HCT116 (cell line): ENCODE measurements around the gene PXMP2. TPM values are rescaled to one million over a fixed set of nuclear protein-coding genes. Genes with fewer than 3 reads are reported as not detected.

ENCODE experiments used
- ATAC-seq: fragments of 200-7000 bp; cut with Tn5 transposase; 2 replicates; pipeline ENCODE4 v1.9.1; 2020; ENCODE audit warnings: mild to moderate bottlenecking, moderate library complexity
- BruUV-seq: library from RNA; stranded (reverse); fragments of 400-500 nt; replicated peaks from 2 replicates; lab custom pipeline; 2021; lab: Mats Ljungman, UMichigan
- CTCF ChIA-PET: fragments of 300-600 bp; sonication (Branson Sonifier 250); formaldehyde crosslinking; loops from one replicate; lab custom pipeline; 2021; ENCODE audit warnings: antibody characterized with exemption; lab: Charles Lee
- POLR2A ChIA-PET: fragments of 300-600, 350-600 bp; sonication (Branson Sonifier 250); formaldehyde crosslinking; loops from one replicate; lab custom pipeline; 2021; ENCODE audit warnings: antibody characterized with exemption; lab: Charles Lee
- RAD21 ChIA-PET, 2 experiments: fragments of 300-600 bp; sonication (Branson Sonifier 250); formaldehyde crosslinking; loops; one replicate each; lab custom pipeline; 2023; ENCODE audit warnings: low total read pairs in 2 of 2; ENCODE audit not compliant: uncharacterized antibody in 2 of 2, unreplicated experiment in 2 of 2, low non-redundant PET in 1 of 2; lab: Charles Lee
- DNase-seq: peaks from one replicate; pipeline ENCODE4 v3.0.0-alpha.2; 2010; ENCODE audit warnings: low read depth, low spot score
- H2AFZ ChIP-seq: fragments of 200-600 bp; shearing (Covaris generic), sonication (generic); 2 replicates; pipeline ENCODE4 v1.6.1; 2017; ENCODE audit warnings: low read depth, mixed run types, mixed read lengths, antibody characterized with exemption, low read length; ENCODE audit not compliant: poor library complexity, severe bottlenecking
- H3K27ac ChIP-seq: 2 replicates; pipeline ENCODE4 v1.5.1; 2012; ENCODE audit warnings: low read depth, low read length
- H3K27me3 ChIP-seq: fragments of 200-600 bp; sonication (generic); 2 replicates; pipeline ENCODE4 v1.6.1; 2016; ENCODE audit warnings: mixed run types, low read length, mixed read lengths; ENCODE audit not compliant: insufficient read depth
- H3K36me3 ChIP-seq, 2 experiments: fragments of 200-500 bp in 1 of 2; fragments of 200-600 bp in 1 of 2; sonication (Bioruptor generic) in 1 of 2; sonication (generic) in 1 of 2; 2 replicates each; pipeline versions ENCODE4 v1.5.1 to v1.6.1; 2014 to 2016; ENCODE audit warnings: low read length in 2 of 2, inconsistent platforms in 1 of 2, mixed read lengths in 1 of 2, mixed run types in 1 of 2; ENCODE audit not compliant: insufficient read depth in 2 of 2, control insufficient read depth in 1 of 2
- H3K4me1 ChIP-seq, 2 experiments: fragments of 200-600 bp in 1 of 2; sonication (generic) in 1 of 2; 2 replicates each; pipeline versions ENCODE4 v1.5.1 to v1.6.1; 2012 to 2017; ENCODE audit warnings: low read length in 2 of 2, inconsistent platforms in 1 of 2, mild to moderate bottlenecking in 1 of 2, mixed read lengths in 1 of 2, mixed run types in 1 of 2, moderate library complexity in 1 of 2; ENCODE audit not compliant: insufficient read depth in 2 of 2, control insufficient read depth in 1 of 2
- H3K4me2 ChIP-seq: fragments of 200-600 bp; sonication (generic); 2 replicates; pipeline ENCODE4 v1.6.1; 2017; ENCODE audit warnings: mixed run types, low read length, mixed read lengths
- H3K4me3 ChIP-seq, 2 experiments: fragments of 200-600 bp in 1 of 2; sonication (generic) in 1 of 2; replicated peaks in 1 of 2; 2 replicates each; pipeline ENCODE4 v1.5.1; 2011 to 2016; ENCODE audit warnings: low read length in 2 of 2, control low read depth in 1 of 2, low read depth in 1 of 2, mild to moderate bottlenecking in 1 of 2, mixed read lengths in 1 of 2, mixed run types in 1 of 2
- H3K79me2 ChIP-seq: fragments of 200-600 bp; sonication (generic); 2 replicates; pipeline ENCODE4 v1.6.1; 2017; ENCODE audit warnings: mild to moderate bottlenecking, mixed run types, low read length, moderate library complexity, mixed read lengths; ENCODE audit not compliant: insufficient read depth
- H3K9ac ChIP-seq: fragments of 200-600 bp; sonication (generic); 2 replicates; pipeline ENCODE4 v1.6.1; 2016; ENCODE audit warnings: low read length, mixed read lengths
- H3K9me2 ChIP-seq: fragments of 200-600 bp; sonication (generic), shearing (Covaris generic); 2 replicates; pipeline ENCODE4 v1.6.1; 2017; ENCODE audit warnings: mixed run types, mild to moderate bottlenecking, moderate library complexity; ENCODE audit not compliant: insufficient read depth
- H3K9me3 ChIP-seq, 2 experiments: fragments of 200-500 bp in 1 of 2; fragments of 200-600 bp in 1 of 2; sonication (Bioruptor generic) in 1 of 2; sonication (generic) in 1 of 2; 2 replicates each; pipeline ENCODE4 v1.6.1; 2014 to 2017; ENCODE audit warnings: low read length in 2 of 2, mixed read lengths in 2 of 2, inconsistent platforms in 1 of 2, low read depth in 1 of 2, mild to moderate bottlenecking in 1 of 2, mixed run types in 1 of 2, moderate library complexity in 1 of 2; ENCODE audit not compliant: control insufficient read depth in 1 of 2, insufficient read depth in 1 of 2
- H4K20me1 ChIP-seq: fragments of 200-600 bp; sonication (generic), shearing (Covaris generic); 2 replicates; pipeline ENCODE4 v1.6.1; 2017; ENCODE audit warnings: mixed run types, mild to moderate bottlenecking, moderate library complexity; ENCODE audit not compliant: insufficient read depth
- CBX3 ChIP-seq: IDR thresholded peaks from 2 replicates; pipeline ENCODE4 v1.6.1; 2012; ENCODE audit warnings: low read depth
- EGR1 ChIP-seq: IDR thresholded peaks from 2 replicates; pipeline ENCODE4 v1.6.1; 2012; ENCODE audit warnings: low read depth
- ELF1 ChIP-seq: IDR thresholded peaks from 2 replicates; pipeline ENCODE4 v1.6.1; 2012; ENCODE audit warnings: low read depth, borderline replicate concordance
- EZH2 ChIP-seq: fragments of 200-600 bp; sonication (generic); IDR thresholded peaks from 2 replicates; pipeline ENCODE4 v1.6.1; 2017; ENCODE audit warnings: antibody characterized with exemption, mixed run types
- EZH2phosphoT487 ChIP-seq: fragments of 200-600 bp; IDR thresholded peaks from 2 replicates; pipeline ENCODE4 v1.6.1; 2018; ENCODE audit warnings: antibody characterized with exemption, borderline replicate concordance
- FOSL1 ChIP-seq: IDR thresholded peaks from 2 replicates; pipeline ENCODE4 v1.6.1; 2012; ENCODE audit warnings: low read depth
- JUND ChIP-seq: IDR thresholded peaks from 2 replicates; pipeline ENCODE4 v1.6.1; 2012
- POLR2A ChIP-seq: IDR thresholded peaks from 2 replicates; pipeline ENCODE4 v1.7.0; 2011; ENCODE audit warnings: borderline replicate concordance; ENCODE audit not compliant: insufficient read depth, insufficient read length; ENCODE audit errors: extremely low read depth
- POLR2AphosphoS5 ChIP-seq: IDR thresholded peaks from 2 replicates; pipeline ENCODE4 v1.6.1; 2011; ENCODE audit warnings: mild to moderate bottlenecking, low read depth, low read length, moderate library complexity
- RAD21 ChIP-seq: IDR thresholded peaks from 2 replicates; pipeline ENCODE4 v1.6.1; 2012; ENCODE audit warnings: low read depth, mild to moderate bottlenecking
- SIN3A ChIP-seq: IDR thresholded peaks from 2 replicates; pipeline ENCODE4 v1.6.1; 2012; ENCODE audit warnings: low read depth
- SP1 ChIP-seq: IDR thresholded peaks from 2 replicates; pipeline ENCODE4 v1.6.1; 2012; ENCODE audit warnings: low read depth
- SRF ChIP-seq: IDR thresholded peaks from 2 replicates; pipeline ENCODE4 v1.6.1; 2012; ENCODE audit warnings: low read depth
- YY1 ChIP-seq: IDR thresholded peaks from 2 replicates; pipeline ENCODE4 v1.6.1; 2011; ENCODE audit warnings: low read length, low read depth, moderate library complexity, mild to moderate bottlenecking; ENCODE audit not compliant: insufficient replicate concordance; ENCODE audit errors: extremely low read depth
- ZFX ChIP-seq: fragments of 450-650 bp; IDR thresholded peaks from 2 replicates; pipeline ENCODE4 v1.6.1; 2017
- ZNF274 ChIP-seq: fragments of 200-500 bp; sonication (Bioruptor generic); IDR thresholded peaks from 2 replicates; pipeline ENCODE4 v1.6.1; 2014; ENCODE audit warnings: mild to moderate bottlenecking, low read depth, low read length, inconsistent platforms
- intact Hi-C: fragments of 100-400 bp; cut with micrococcal nuclease; formaldehyde crosslinking; loops from 2 replicates; pipeline ENCODE4 v1.10.0; 2022
- total RNA-seq: library from RNA; stranded (reverse); gene quantifications from one replicate; pipeline ENCODE4 v1.2.1, GENCODE V29; 2021; ENCODE audit not compliant: unreplicated experiment
- TF ChIP-seq, protein P1 (sequence below): IDR thresholded peaks from 2 replicates; pipeline ENCODE4 v1.6.1; 2011; ENCODE audit warnings: mild to moderate bottlenecking, low read length, moderate library complexity; ENCODE audit not compliant: insufficient replicate concordance; ENCODE audit errors: extremely low read depth
- TF ChIP-seq, protein P2 (sequence below): IDR thresholded peaks from 2 replicates; pipeline ENCODE4 v1.6.1; 2012
- TF ChIP-seq, protein P3 (sequence below), 3 experiments: fragments of 200-600 bp in 1 of 3; sonication (generic) in 1 of 3; IDR thresholded peaks in 2 of 3; conservative IDR thresholded peaks in 1 of 3; 2 replicates each; pipeline ENCODE4 v1.5.1; 2012 to 2017; ENCODE audit warnings: low read depth in 2 of 3, low read length in 2 of 3, antibody characterized with exemption in 1 of 3, borderline replicate concordance in 1 of 3, control low read depth in 1 of 3, mild to moderate bottlenecking in 1 of 3, mixed read lengths in 1 of 3, mixed run types in 1 of 3, moderate library complexity in 1 of 3; ENCODE audit not compliant: insufficient read depth in 1 of 3
- TF ChIP-seq, protein P4 (sequence below): IDR thresholded peaks from 2 replicates; pipeline ENCODE4 v1.6.1; 2012

Gene PXMP2
- total RNA-seq, 1 experiment from 2014 or later: 30.9 TPM

DNA sequence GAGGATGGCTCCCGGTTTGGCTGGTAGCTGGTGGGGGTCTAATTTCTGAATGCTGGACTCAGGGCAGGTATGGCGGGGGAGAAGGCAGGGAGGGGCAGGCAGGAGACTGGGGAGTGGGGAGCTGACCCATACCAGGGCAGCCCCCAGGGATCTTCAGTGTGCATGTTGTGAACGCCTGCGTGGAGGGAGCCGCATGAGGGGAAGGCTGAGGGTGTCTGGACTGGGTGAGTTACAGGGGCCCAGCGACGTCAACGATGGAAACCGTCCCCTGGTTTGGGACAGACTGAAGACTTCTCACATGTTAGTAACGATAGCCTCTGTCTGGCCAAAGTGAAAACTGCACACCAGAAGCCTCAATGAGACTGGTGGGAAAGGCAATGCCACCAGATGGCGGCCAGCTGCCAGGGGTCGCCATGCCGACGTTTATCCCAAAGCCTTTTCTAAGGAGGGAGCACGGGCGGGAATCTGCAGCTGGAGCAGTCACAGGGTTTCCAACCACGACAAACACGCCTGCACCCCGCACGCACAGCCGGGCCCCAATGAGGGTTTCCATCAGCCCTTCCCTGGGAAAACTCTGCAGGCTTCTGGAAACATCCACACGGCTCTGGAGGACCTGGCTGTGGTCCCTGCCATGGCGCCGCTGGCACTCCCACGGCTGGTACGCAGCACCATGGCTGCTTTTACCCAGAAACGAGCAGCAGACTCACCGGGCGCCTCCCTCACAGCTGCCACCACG lies 37.3 kb downstream of the PXMP2 start:
- peaks cover 46 to 51% of the 10 kb centered on the region in 2 experiments for H3K36me3 ChIP-seq
- H3K4me3 ChIP-seq: no peak overlapping the region
- H3K79me2 ChIP-seq: peaks cover 10% of the 10 kb centered on the region; the same call in 1 of the 2 replicates
- no peaks in the 10 kb centered on the region for H3K9me2 ChIP-seq
- H3K4me1 ChIP-seq: peaks cover 0 to 2% of the 10 kb centered on the region in 2 experiments; a peak in 1 of 4 replicates
- no peak overlapping the region for H3K27ac ChIP-seq
- peaks cover 3% of the 10 kb centered on the region; the same call in 1 of the 2 replicates for H4K20me1 ChIP-seq
- no peak overlapping the region for H3K9ac ChIP-seq
- H3K4me2 ChIP-seq: no peak overlapping the region
- H3K9me3 ChIP-seq: no peaks in the 10 kb centered on the region
- BruUV-seq: no TSS peak
- H2AFZ ChIP-seq: no peak overlapping the region
- TF ChIP-seq ZFX: no peak
- no peak for TF ChIP-seq EGR1
- TF ChIP-seq ZNF274: no peak
- TF ChIP-seq, protein P1, sequence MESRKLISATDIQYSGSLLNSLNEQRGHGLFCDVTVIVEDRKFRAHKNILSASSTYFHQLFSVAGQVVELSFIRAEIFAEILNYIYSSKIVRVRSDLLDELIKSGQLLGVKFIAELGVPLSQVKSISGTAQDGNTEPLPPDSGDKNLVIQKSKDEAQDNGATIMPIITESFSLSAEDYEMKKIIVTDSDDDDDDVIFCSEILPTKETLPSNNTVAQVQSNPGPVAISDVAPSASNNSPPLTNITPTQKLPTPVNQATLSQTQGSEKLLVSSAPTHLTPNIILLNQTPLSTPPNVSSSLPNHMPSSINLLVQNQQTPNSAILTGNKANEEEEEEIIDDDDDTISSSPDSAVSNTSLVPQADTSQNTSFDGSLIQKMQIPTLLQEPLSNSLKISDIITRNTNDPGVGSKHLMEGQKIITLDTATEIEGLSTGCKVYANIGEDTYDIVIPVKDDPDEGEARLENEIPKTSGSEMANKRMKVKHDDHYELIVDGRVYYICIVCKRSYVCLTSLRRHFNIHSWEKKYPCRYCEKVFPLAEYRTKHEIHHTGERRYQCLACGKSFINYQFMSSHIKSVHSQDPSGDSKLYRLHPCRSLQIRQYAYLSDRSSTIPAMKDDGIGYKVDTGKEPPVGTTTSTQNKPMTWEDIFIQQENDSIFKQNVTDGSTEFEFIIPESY: no peak
- no peak for TF ChIP-seq CBX3
- no peak for TF ChIP-seq FOSL1
- TF ChIP-seq ELF1: no peak
- TF ChIP-seq SIN3A: no peak
- TF ChIP-seq JUND: no peak
- no peak for TF ChIP-seq SP1
- TF ChIP-seq, protein P2, sequence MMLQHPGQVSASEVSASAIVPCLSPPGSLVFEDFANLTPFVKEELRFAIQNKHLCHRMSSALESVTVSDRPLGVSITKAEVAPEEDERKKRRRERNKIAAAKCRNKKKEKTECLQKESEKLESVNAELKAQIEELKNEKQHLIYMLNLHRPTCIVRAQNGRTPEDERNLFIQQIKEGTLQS: no peak
- TF ChIP-seq EZH2phosphoT487: no peak
- TF ChIP-seq EZH2: no peak
- TF ChIP-seq, protein P3, sequence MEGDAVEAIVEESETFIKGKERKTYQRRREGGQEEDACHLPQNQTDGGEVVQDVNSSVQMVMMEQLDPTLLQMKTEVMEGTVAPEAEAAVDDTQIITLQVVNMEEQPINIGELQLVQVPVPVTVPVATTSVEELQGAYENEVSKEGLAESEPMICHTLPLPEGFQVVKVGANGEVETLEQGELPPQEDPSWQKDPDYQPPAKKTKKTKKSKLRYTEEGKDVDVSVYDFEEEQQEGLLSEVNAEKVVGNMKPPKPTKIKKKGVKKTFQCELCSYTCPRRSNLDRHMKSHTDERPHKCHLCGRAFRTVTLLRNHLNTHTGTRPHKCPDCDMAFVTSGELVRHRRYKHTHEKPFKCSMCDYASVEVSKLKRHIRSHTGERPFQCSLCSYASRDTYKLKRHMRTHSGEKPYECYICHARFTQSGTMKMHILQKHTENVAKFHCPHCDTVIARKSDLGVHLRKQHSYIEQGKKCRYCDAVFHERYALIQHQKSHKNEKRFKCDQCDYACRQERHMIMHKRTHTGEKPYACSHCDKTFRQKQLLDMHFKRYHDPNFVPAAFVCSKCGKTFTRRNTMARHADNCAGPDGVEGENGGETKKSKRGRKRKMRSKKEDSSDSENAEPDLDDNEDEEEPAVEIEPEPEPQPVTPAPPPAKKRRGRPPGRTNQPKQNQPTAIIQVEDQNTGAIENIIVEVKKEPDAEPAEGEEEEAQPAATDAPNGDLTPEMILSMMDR (IDR thresholded peaks at IDR 0.05 in 2 of 3, conservative IDR thresholded peaks at IDR 0.05 in 1 of 3; ENCODE audit: borderline replicate concordance in 1 of 3, insufficient read depth in 1 of 3, low read depth in 2 of 3, low read length in 2 of 3): no peak
- TF ChIP-seq YY1: no peak
- no peak for TF ChIP-seq POLR2AphosphoS5
- TF ChIP-seq RAD21: no peak
- no peak for TF ChIP-seq POLR2A
- TF ChIP-seq, protein P4, sequence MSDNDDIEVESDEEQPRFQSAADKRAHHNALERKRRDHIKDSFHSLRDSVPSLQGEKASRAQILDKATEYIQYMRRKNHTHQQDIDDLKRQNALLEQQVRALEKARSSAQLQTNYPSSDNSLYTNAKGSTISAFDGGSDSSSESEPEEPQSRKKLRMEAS: no peak
- no peak for TF ChIP-seq SRF
- ChIA-PET POLR2A (no interaction called here), RAD21 (no interaction called here), CTCF (no interaction called here)
- intact Hi-C loops: no loop called here
- ATAC-seq (no peak), DNase-seq (no peak)
- no peaks in the 10 kb centered on the region for H3K27me3 ChIP-seq
